A673 (cell line): Measurements from ENCODE around the gene KATNB1.

ENCODE experiments used
- EZH2 ChIP-seq: fragments of 200-600 bp; sonication (generic); IDR thresholded peaks from 2 replicates; pipeline ENCODE4 v1.6.1; 2017; ENCODE audit warnings: borderline replicate concordance, low read depth, mild to moderate bottlenecking, mixed read lengths, antibody characterized with exemption, low read length; ENCODE audit not compliant: poor library complexity, severe bottlenecking
- TF ChIP-seq, protein P1 (sequence below): fragments of 300-800, 200-600 bp; sonication (generic); conservative IDR thresholded peaks from 2 replicates; pipeline ENCODE4 v1.5.1; 2017; ENCODE audit warnings: low read depth, mild to moderate bottlenecking, antibody characterized with exemption, low read length, moderate library complexity, mixed read lengths

DNA sequence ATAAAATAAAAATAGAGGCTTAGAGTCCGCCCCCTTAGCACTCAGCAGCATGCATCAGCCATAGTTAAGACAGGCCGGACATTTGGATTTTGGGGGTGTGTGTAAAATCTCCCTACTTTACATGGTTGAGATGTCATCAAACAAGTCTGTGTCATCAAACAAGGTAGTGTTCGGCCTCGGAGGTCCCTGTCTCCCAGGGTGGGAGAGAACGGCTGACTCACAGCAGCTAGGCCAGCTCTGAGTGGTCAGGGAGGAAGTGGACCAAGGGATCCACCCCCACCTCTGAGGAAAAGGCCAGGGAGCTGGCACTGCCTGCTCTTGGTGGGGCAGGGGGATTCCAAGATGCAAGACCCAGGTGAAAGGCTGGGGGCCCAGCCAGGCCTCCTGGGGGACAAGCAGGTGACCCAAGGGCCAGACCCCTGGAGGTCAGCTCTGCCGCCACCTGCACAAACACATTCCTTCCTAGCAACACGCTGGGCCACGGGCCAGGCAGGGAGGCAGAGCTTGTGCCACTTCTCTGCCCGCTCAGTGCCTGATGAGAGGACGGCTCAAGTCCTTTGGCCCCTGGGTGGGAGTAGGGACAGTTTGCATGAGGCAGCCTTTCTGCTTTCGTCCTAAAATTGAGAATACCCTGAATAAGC, 38.2 kb downstream of the KATNB1 start:
- TF ChIP-seq, protein P1, sequence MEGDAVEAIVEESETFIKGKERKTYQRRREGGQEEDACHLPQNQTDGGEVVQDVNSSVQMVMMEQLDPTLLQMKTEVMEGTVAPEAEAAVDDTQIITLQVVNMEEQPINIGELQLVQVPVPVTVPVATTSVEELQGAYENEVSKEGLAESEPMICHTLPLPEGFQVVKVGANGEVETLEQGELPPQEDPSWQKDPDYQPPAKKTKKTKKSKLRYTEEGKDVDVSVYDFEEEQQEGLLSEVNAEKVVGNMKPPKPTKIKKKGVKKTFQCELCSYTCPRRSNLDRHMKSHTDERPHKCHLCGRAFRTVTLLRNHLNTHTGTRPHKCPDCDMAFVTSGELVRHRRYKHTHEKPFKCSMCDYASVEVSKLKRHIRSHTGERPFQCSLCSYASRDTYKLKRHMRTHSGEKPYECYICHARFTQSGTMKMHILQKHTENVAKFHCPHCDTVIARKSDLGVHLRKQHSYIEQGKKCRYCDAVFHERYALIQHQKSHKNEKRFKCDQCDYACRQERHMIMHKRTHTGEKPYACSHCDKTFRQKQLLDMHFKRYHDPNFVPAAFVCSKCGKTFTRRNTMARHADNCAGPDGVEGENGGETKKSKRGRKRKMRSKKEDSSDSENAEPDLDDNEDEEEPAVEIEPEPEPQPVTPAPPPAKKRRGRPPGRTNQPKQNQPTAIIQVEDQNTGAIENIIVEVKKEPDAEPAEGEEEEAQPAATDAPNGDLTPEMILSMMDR, result no peak
- TF ChIP-seq EZH2, result no peak
